NCI-H1694 (cell line): ENCODE results near the gene RRN3.
"Not testable (repeated sequence)": the region's sequence is repeated elsewhere in the genome, so short reads cannot be mapped to it uniquely, and the experiment has no call there.

ENCODE experiments used
- DNase-seq: peaks from one replicate; lab custom pipeline; 2025; lab: John Stamatoyannopoulos, UW

The RRN3 gene

GRCh38 chr16:15093955-15094827, at the start of gene RRN3:
RRN3 (minus strand) TSS chr16:15094272; CDS start chr16:15094233, 39 bp downstream.
- DNase-seq: peak; percentile 60

GRCh38 chr16:15143601-15144091, 49.6 kb upstream of the RRN3 start:
- DNase-seq: not testable (repeated sequence)

GRCh38 chr16:15142891-15143600, 49.0 kb upstream of the RRN3 start:
- DNase-seq: not testable (repeated sequence)

GRCh38 chr16:15142107-15142890, 48.2 kb upstream of the RRN3 start:
- not testable (repeated sequence) for DNase-seq

GRCh38 chr16:15141586-15141985, 47.5 kb upstream of the RRN3 start:
- no peak for DNase-seq

GRCh38 chr16:15140444-15141365, 46.6 kb upstream of the RRN3 start:
- not testable (repeated sequence) for DNase-seq

- not testable (repeated sequence) for DNase-seq
Observed at GRCh38 chr16:15137514-15137913, 43.4 kb upstream of the RRN3 start.

GRCh38 chr16:15135483-15136360, 41.6 kb upstream of the RRN3 start:
- DNase-seq: not testable (repeated sequence)

- not testable (repeated sequence) for DNase-seq
Observed at GRCh38 chr16:15134752-15135482, 40.8 kb upstream of the RRN3 start.

- DNase-seq: not testable (repeated sequence)
Observed at GRCh38 chr16:15133554-15133953, 39.5 kb upstream of the RRN3 start.

- DNase-seq: not testable (repeated sequence)
Observed at GRCh38 chr16:15132719-15133428, 38.8 kb upstream of the RRN3 start.

- not testable (repeated sequence) for DNase-seq
Observed at GRCh38 chr16:15130943-15131700, 37.0 kb upstream of the RRN3 start.

GRCh38 chr16:15130256-15130932, 36.3 kb upstream of the RRN3 start:
- not testable (repeated sequence) for DNase-seq

- DNase-seq: not testable (repeated sequence)
Observed at GRCh38 chr16:15127641-15128425, 33.8 kb upstream of the RRN3 start.

GRCh38 chr16:15100372-15100987, 6.4 kb upstream of the RRN3 start:
- not testable (repeated sequence) for DNase-seq
